H9 (cell line): ENCODE data around the gene PDE4B. TPM values are rescaled to one million over a fixed set of nuclear protein-coding genes. Genes with fewer than 3 reads are reported as not detected.

Experiments used
- DNase-seq: peaks from one replicate; pipeline ENCODE4 v3.0.0-alpha.2; 2017
- H2AFZ ChIP-seq: one replicate; pipeline ENCODE4 v1.6.1; 2013; ENCODE audit warnings: mild to moderate bottlenecking, low read length, control low read depth, moderate library complexity
- H2AK5ac ChIP-seq: 2 replicates; pipeline ENCODE4 v1.6.1; 2013; ENCODE audit warnings: low read length, control low read depth, mixed read lengths; ENCODE audit not compliant: insufficient read length
- H2BK120ac ChIP-seq: one replicate; pipeline ENCODE4 v1.6.1; 2013; ENCODE audit warnings: low read depth, mild to moderate bottlenecking, low read length, control low read depth, inconsistent platforms; ENCODE audit not compliant: poor library complexity, severe bottlenecking
- H2BK12ac ChIP-seq: 2 replicates; pipeline ENCODE4 v1.6.1; 2013; ENCODE audit warnings: low read length, control low read depth, mixed read lengths, low read depth; ENCODE audit not compliant: insufficient read length
- H2BK15ac ChIP-seq: 2 replicates; pipeline ENCODE4 v1.6.1; 2013; ENCODE audit warnings: low read depth, low read length, control low read depth
- H2BK20ac ChIP-seq: one replicate; pipeline ENCODE4 v1.6.1; 2013; ENCODE audit warnings: low read depth, mild to moderate bottlenecking, low read length, control low read depth, inconsistent platforms; ENCODE audit not compliant: poor library complexity, severe bottlenecking
- H2BK5ac ChIP-seq: 2 replicates; pipeline ENCODE4 v1.6.1; 2013; ENCODE audit warnings: low read length, control low read depth, mixed read lengths; ENCODE audit not compliant: insufficient read length
- H3K14ac ChIP-seq: 2 replicates; pipeline ENCODE4 v1.6.1; 2013; ENCODE audit warnings: low read length, control low read depth; ENCODE audit not compliant: insufficient read depth
- H3K18ac ChIP-seq: 2 replicates; pipeline ENCODE4 v1.6.1; 2013; ENCODE audit warnings: low read depth, mild to moderate bottlenecking, mixed read lengths, low read length, control low read depth; ENCODE audit not compliant: insufficient read length
- H3K23ac ChIP-seq: 2 replicates; pipeline ENCODE4 v1.6.1; 2013; ENCODE audit warnings: low read length, control low read depth, mixed read lengths, low read depth; ENCODE audit not compliant: insufficient read length
- H3K23me2 ChIP-seq: 2 replicates; pipeline ENCODE4 v1.6.1; 2013; ENCODE audit warnings: low read depth, mild to moderate bottlenecking, mixed read lengths, low read length, control low read depth; ENCODE audit not compliant: insufficient read length, poor library complexity, severe bottlenecking
- H3K27ac ChIP-seq: 2 replicates; pipeline ENCODE4 v1.5.1; 2013; ENCODE audit warnings: low read length, control low read depth, mixed read lengths, low read depth; ENCODE audit not compliant: insufficient read length
- H3K27me3 ChIP-seq: 2 replicates; pipeline ENCODE4 v1.6.1; 2013; ENCODE audit warnings: low read length, control low read depth, inconsistent platforms; ENCODE audit not compliant: insufficient read depth
- H3K4ac ChIP-seq: 2 replicates; pipeline ENCODE4 v1.6.1; 2013; ENCODE audit warnings: low read depth, mild to moderate bottlenecking, control low read depth, inconsistent platforms, low read length, moderate library complexity
- H3K4me1 ChIP-seq: 2 replicates; pipeline ENCODE4 v1.6.1; 2013; ENCODE audit warnings: low read length, control low read depth, inconsistent platforms; ENCODE audit not compliant: insufficient read depth
- H3K4me2 ChIP-seq: 2 replicates; pipeline ENCODE4 v1.6.1; 2013; ENCODE audit warnings: low read length, control low read depth, mixed read lengths; ENCODE audit not compliant: insufficient read length, insufficient read depth
- H3K56ac ChIP-seq: 2 replicates; pipeline ENCODE4 v1.6.1; 2013; ENCODE audit warnings: low read depth, mild to moderate bottlenecking, mixed read lengths, low read length, control low read depth; ENCODE audit not compliant: insufficient read length
- H3K79me1 ChIP-seq: 2 replicates; pipeline ENCODE4 v1.6.1; 2013; ENCODE audit warnings: low read depth, mild to moderate bottlenecking, moderate library complexity, low read length, control low read depth, inconsistent platforms; ENCODE audit not compliant: insufficient read depth, poor library complexity, severe bottlenecking
- H3K79me2 ChIP-seq: 2 replicates; pipeline ENCODE4 v1.6.1; 2013; ENCODE audit warnings: low read length, control low read depth, inconsistent platforms; ENCODE audit not compliant: insufficient read depth
- H3K9ac ChIP-seq: 2 replicates; pipeline ENCODE4 v1.6.1; 2013; ENCODE audit warnings: low read length, control low read depth, mixed read lengths; ENCODE audit not compliant: insufficient read length; ENCODE audit errors: extremely low read depth
- H3K9me3 ChIP-seq: one replicate; pipeline ENCODE4 v1.6.1; 2013; ENCODE audit warnings: low read depth, low read length, inconsistent platforms; ENCODE audit not compliant: control insufficient read depth
- H3T11ph ChIP-seq: one replicate; pipeline ENCODE4 v1.6.1; 2013; ENCODE audit warnings: mild to moderate bottlenecking, low read length, control low read depth, inconsistent platforms
- H4K20me1 ChIP-seq: one replicate; pipeline ENCODE4 v1.6.1; 2013; ENCODE audit not compliant: control insufficient read depth, insufficient read length, insufficient read depth
- H4K5ac ChIP-seq: 2 replicates; pipeline ENCODE4 v1.6.1; 2013; ENCODE audit warnings: low read depth, mild to moderate bottlenecking, mixed read lengths, low read length, control low read depth; ENCODE audit not compliant: insufficient read length
- H4K8ac ChIP-seq: replicated peaks from 2 replicates; pipeline ENCODE4 v1.6.1; 2013; ENCODE audit warnings: low read length, control low read depth, mixed read lengths, low read depth; ENCODE audit not compliant: insufficient read length
- H4K91ac ChIP-seq: 2 replicates; pipeline ENCODE4 v1.6.1; 2013; ENCODE audit warnings: low read depth, mild to moderate bottlenecking, moderate library complexity, mixed read lengths, low read length, control low read depth; ENCODE audit not compliant: insufficient read length
- H3K27ac Mint-ChIP-seq, 3 experiments: 2 replicates in 2 of 3; 3 replicates in 1 of 3; pipeline ENCODE4 v1.8.0; 2020 to 2021; ENCODE audit warnings: mixed read lengths in 3 of 3, mild to moderate bottlenecking in 1 of 3, moderate library complexity in 1 of 3
- H3K27me3 Mint-ChIP-seq: 2 replicates; pipeline ENCODE4 v1.8.0; 2021; ENCODE audit warnings: low read depth, mild to moderate bottlenecking, moderate library complexity, mixed read lengths
- H3K36me3 Mint-ChIP-seq, 3 experiments: 2 replicates in 2 of 3; 3 replicates in 1 of 3; pipeline ENCODE4 v1.8.0; 2020 to 2021; ENCODE audit warnings: low read depth in 3 of 3, mixed read lengths in 3 of 3; ENCODE audit not compliant: insufficient read depth in 1 of 3
- H3K4me1 Mint-ChIP-seq, 2 experiments: 2 replicates each; pipeline ENCODE4 v1.8.0; 2020; ENCODE audit warnings: mixed read lengths in 2 of 2
- H3K4me3 Mint-ChIP-seq, 2 experiments: 2 replicates in 1 of 2; 3 replicates in 1 of 2; pipeline ENCODE4 v1.8.0; 2020 to 2021; ENCODE audit warnings: mild to moderate bottlenecking in 2 of 2, mixed read lengths in 2 of 2, moderate library complexity in 1 of 2
- H3K9me3 Mint-ChIP-seq, 2 experiments: 2 replicates in 1 of 2; 3 replicates in 1 of 2; pipeline ENCODE4 v1.8.0; 2020; ENCODE audit warnings: mild to moderate bottlenecking in 2 of 2, mixed read lengths in 2 of 2, moderate library complexity in 1 of 2
- CTCF ChIP-seq: fragments of 200-600 bp; sonication (generic); conservative IDR thresholded peaks from 3 replicates; pipeline ENCODE4 v1.8.0; 2021; ENCODE audit warnings: antibody characterized with exemption, mild to moderate bottlenecking
- WGBS: extraction: QIAGEN DNeasy Blood & Tissue Kit; methylation state at CpG from one replicate; pipeline ENCODE4 v1.1.7; 2013; ENCODE audit warnings: missing lambda C conversion rate, low lambda C conversion rate, mixed read lengths; ENCODE audit not compliant: insufficient read length; ENCODE audit errors: extremely low coverage; 5-methylcytosine and 5-hydroxymethylcytosine counted together
- total RNA-seq: library from RNA; stranded (reverse); gene quantifications from 2 replicates; pipeline ENCODE4 v1.2.1, GENCODE V29; 2021

The PDE4B gene
- total RNA-seq, 1 experiment from 2014 or later, result 19.8 TPM

GRCh38 chr1:66242646-66243547, 450.2 kb downstream of the PDE4B start:
- Histone ChIP-seq H4K20me1 (no peaks in the 10 kb centered on the region), H2BK5ac (no peak overlapping the region), H4K8ac (no peak overlapping the region), H3K56ac (no peak overlapping the region), H3K23ac (no peak overlapping the region), H2BK12ac (no peak overlapping the region), H4K5ac (no peak overlapping the region), H2BK120ac (no peak overlapping the region), H3K9ac (no peak overlapping the region), H3K4me2 (no peak overlapping the region), H3K18ac (no peak overlapping the region), H3T11ph (no peak overlapping the region), H3K79me1 (no peaks in the 10 kb centered on the region), H3K14ac (no peak overlapping the region), H3K9me3 (no peaks in the 10 kb centered on the region), H2BK20ac (no peak overlapping the region), H3K4me1 (no peaks in the 10 kb centered on the region), H2BK15ac (no peak overlapping the region), H3K4ac (no peak overlapping the region), H2AFZ (no peak overlapping the region), H2AK5ac (no peak overlapping the region), H3K27ac (no peak overlapping the region), H3K23me2 (no peaks in the 10 kb centered on the region), H3K79me2 (no peaks in the 10 kb centered on the region), H3K27me3 (no peaks in the 10 kb centered on the region), H4K91ac (no peak overlapping the region)
- Mint-ChIP-seq H3K36me3 (no peaks in the 10 kb centered on the region), H3K27me3 (no peaks in the 10 kb centered on the region), H3K4me3 (no peak overlapping the region), H3K27ac (no peak overlapping the region), H3K9me3 (no peaks in the 10 kb centered on the region), H3K4me1 (no peaks in the 10 kb centered on the region)
- no CpG with 5 or more reads among the region's 6 CpGs for WGBS
- peak; percentile 84 for DNase-seq
- peak; percentile 98 for TF ChIP-seq CTCF
